ENCODE data around the gene KIAA1191.

KIAA1191 gene

GRCh38 chr5:176366232-176366894 is 4.8 kb upstream of the KIAA1191 start:
- DNase-seq = no peak

- DNase-seq = peak; percentile 80
Measured at GRCh38 chr5:176365351-176366231, 4.0 kb upstream of the KIAA1191 start, which contains the start of gene ARL10. ARL10 (plus strand) TSS chr5:176365487; CDS start chr5:176365564, 77 bp downstream.

- no peak for DNase-seq
Measured at GRCh38 chr5:176364765-176365350, 3.3 kb upstream of the KIAA1191 start.

- peak; percentile 10 for DNase-seq
Measured at GRCh38 chr5:176362233-176362490, 598 bp upstream of the KIAA1191 start.

GRCh38 chr5:176360894-176361436 is 599 bp downstream of the KIAA1191 start:
- no peak for DNase-seq

- no peak for DNase-seq
Measured at GRCh38 chr5:176359658-176360057, 1.9 kb downstream of the KIAA1191 start.

GRCh38 chr5:176356179-176356566 is 5.4 kb downstream of the KIAA1191 start:
- DNase-seq = no peak

GRCh38 chr5:176355400-176356178 is 6.0 kb downstream of the KIAA1191 start:
- no peak for DNase-seq

- DNase-seq = no peak
Measured at GRCh38 chr5:176353533-176353932, 8.0 kb downstream of the KIAA1191 start.

GRCh38 chr5:176352116-176352878 is 9.3 kb downstream of the KIAA1191 start:
- no peak for DNase-seq

GRCh38 chr5:176350416-176350815 is 11.1 kb downstream of the KIAA1191 start:
- no peak for DNase-seq

- no peak for DNase-seq
Measured at GRCh38 chr5:176342766-176343458, 18.7 kb downstream of the KIAA1191 start.

GRCh38 chr5:176342158-176342483 is 19.4 kb downstream of the KIAA1191 start:
- no peak for DNase-seq

- no peak for DNase-seq
Measured at GRCh38 chr5:176341325-176342157, 20.0 kb downstream of the KIAA1191 start.

GRCh38 chr5:176339304-176339703 is 22.3 kb downstream of the KIAA1191 start:
- no peak for DNase-seq

- DNase-seq = no peak
Measured at GRCh38 chr5:176337913-176338312, 23.7 kb downstream of the KIAA1191 start.

GRCh38 chr5:176334031-176334770 is 27.4 kb downstream of the KIAA1191 start:
- no peak for DNase-seq

- no peak for DNase-seq
Measured at GRCh38 chr5:176320577-176320976, 41.0 kb downstream of the KIAA1191 start.

- no peak for DNase-seq
Measured at GRCh38 chr5:176319827-176320554, 41.6 kb downstream of the KIAA1191 start.
